K562 (cell line): ENCODE data around the gene ATL3. TPM values are rescaled to one million over a fixed set of nuclear protein-coding genes. Genes with fewer than 3 reads are reported as not detected.
A peak's percentile ranks its signal among the peaks of the same experiment; 100 is the strongest.

ENCODE experiments used
- CREM ChIP-seq: IDR thresholded peaks from 2 replicates; pipeline ENCODE4 v1.6.1; 2014; ENCODE audit warnings: antibody characterized with exemption, low read depth
- ELF2 ChIP-seq: fragments of 250-450 bp; sonication (Bioruptor Pico); IDR thresholded peaks from 2 replicates; pipeline ENCODE4 v1.5.0; 2021; ENCODE audit warnings: mild to moderate bottlenecking
- ETV5 ChIP-seq: sonication (generic); formaldehyde crosslinking; IDR thresholded peaks from 2 replicates; pipeline ENCODE4 v1.4.0; 2020; ENCODE audit warnings: low read depth, mild to moderate bottlenecking, missing genetic modification reagents
- GATAD2A ChIP-seq: fragments of 450-650 bp; IDR thresholded peaks from 2 replicates; pipeline ENCODE4 v1.6.1; 2017
- ILF3 ChIP-seq: fragments of 450-650 bp; IDR thresholded peaks from 2 replicates; pipeline ENCODE4 v1.6.1; 2018; ENCODE audit warnings: antibody characterized with exemption, mild to moderate bottlenecking, moderate library complexity, borderline replicate concordance
- KDM1A ChIP-seq, 2 experiments: fragments of 450-650 bp; IDR thresholded peaks; 2 replicates each; pipeline ENCODE4 v1.6.1; 2016; ENCODE audit warnings: mild to moderate bottlenecking in 2 of 2
- NBN ChIP-seq: fragments of 450-650 bp; IDR thresholded peaks from 2 replicates; pipeline ENCODE4 v1.6.1; 2016; ENCODE audit warnings: low read depth, mild to moderate bottlenecking
- PML ChIP-seq: IDR thresholded peaks from 2 replicates; pipeline ENCODE4 v1.6.1; 2012; ENCODE audit warnings: low read length, inconsistent platforms
- POLR2AphosphoS5 ChIP-seq: IDR thresholded peaks from 2 replicates; pipeline ENCODE4 v1.6.1; 2011; ENCODE audit warnings: mild to moderate bottlenecking, low read depth, low read length, moderate library complexity; ENCODE audit not compliant: control insufficient read depth, insufficient read depth
- RFX5 ChIP-seq: IDR thresholded peaks from 2 replicates; pipeline ENCODE4 v1.6.1; 2011; ENCODE audit warnings: low read depth, mild to moderate bottlenecking, improper control_type of control experiment, low read length
- RNF2 ChIP-seq: sonication (generic); IDR thresholded peaks from 2 replicates; pipeline ENCODE4 v1.6.1; 2016
- SUPT5H ChIP-seq: fragments of 450-650 bp; IDR thresholded peaks from 2 replicates; pipeline ENCODE4 v1.6.1; 2016
- TARDBP ChIP-seq: fragments of 450-650 bp; IDR thresholded peaks from 2 replicates; pipeline ENCODE4 v1.6.1; 2016
- TBL1XR1 ChIP-seq, 2 experiments: IDR thresholded peaks; 2 replicates each; pipeline ENCODE4 v1.6.1; 2012; ENCODE audit warnings: improper control_type of control experiment in 2 of 2, low read length in 2 of 2, mild to moderate bottlenecking in 1 of 2
- TOE1 ChIP-seq, 2 experiments: fragments of 450-650 bp in 1 of 2; sonication (generic) in 1 of 2; formaldehyde crosslinking in 1 of 2; IDR thresholded peaks; 2 replicates each; pipeline versions ENCODE4 v1.7.1 to v1.8.0; 2016 to 2022; ENCODE audit warnings: borderline replicate concordance in 2 of 2, mild to moderate bottlenecking in 2 of 2, antibody characterized with exemption in 1 of 2, inconsistent platforms in 1 of 2, low read depth in 1 of 2, missing genetic modification reagents in 1 of 2, moderate library complexity in 1 of 2
- TRIM28 ChIP-seq: fragments of 450-650 bp; IDR thresholded peaks from 2 replicates; pipeline ENCODE4 v1.6.1; 2017
- ZNF263 ChIP-seq: sonication (generic); formaldehyde crosslinking; IDR thresholded peaks from 2 replicates; pipeline ENCODE4 v1.8.0; 2022; ENCODE audit warnings: mild to moderate bottlenecking, missing genetic modification reagents, borderline replicate concordance
- ZNF316 ChIP-seq: fragments of 450-650 bp; IDR thresholded peaks from 2 replicates; pipeline ENCODE4 v1.6.1; 2016
- ZNF431 ChIP-seq: sonication (generic); formaldehyde crosslinking; IDR thresholded peaks from 2 replicates; pipeline ENCODE4 v1.8.0; 2022; ENCODE audit warnings: mild to moderate bottlenecking, missing genetic modification reagents
- ZNF57 ChIP-seq: fragments of 450-650 bp; formaldehyde crosslinking; IDR thresholded peaks from 2 replicates; pipeline ENCODE4 v1.4.0; 2020; ENCODE audit warnings: mild to moderate bottlenecking, moderate library complexity
- ZSCAN29 ChIP-seq: fragments of 450-650 bp; IDR thresholded peaks from 2 replicates; pipeline ENCODE4 v1.6.1; 2017
- polyA plus RNA-seq, 8 experiments: library from polyadenylated mRNA; depleted of rRNA in 4 of 8; stranded (reverse) in 5 of 8; unstranded in 3 of 8; fragments of >200 nt; fragmentation: Nextera tagmentation in 2 of 8; fragmentation: Illumina TruSeq in 1 of 8; extraction: Ambion mirVana in 2 of 8; extraction: Trizol in 1 of 8; gene quantifications; 2 replicates each; pipeline versions ENCODE4 v1.2.1 to v1.2.3, GENCODE V29; 2011 to 2014; ENCODE audit warnings: inconsistent platforms in 1 of 8, missing spikeins in 1 of 8
- total RNA-seq, 7 experiments: library from RNA; depleted of rRNA in 6 of 7; stranded (reverse); fragments of >200 nt in 6 of 7; fragmentation: Illumina TruSeq in 2 of 7; extraction: Trizol in 2 of 7; gene quantifications; 2 replicates each; pipeline versions ENCODE4 v1.2.1 to v1.2.3, GENCODE V29; 2011 to 2021; ENCODE audit warnings: low replicate concordance in 1 of 7
- TF ChIP-seq, protein P1 (sequence below): fragments of 250-450 bp; sonication (Bioruptor Pico); IDR thresholded peaks from 2 replicates; pipeline ENCODE4 v1.4.0; 2020; ENCODE audit warnings: mild to moderate bottlenecking, moderate library complexity
- TF ChIP-seq, protein P2 (sequence below): fragments of 250-450 bp; sonication (Bioruptor Pico); IDR thresholded peaks from 2 replicates; pipeline ENCODE4 v1.9.0; 2021; ENCODE audit warnings: mild to moderate bottlenecking, inconsistent platforms

The ATL3 gene
- total and polyA plus RNA-seq, 9 of the 15 experiments (the other 6 are each of a cell fraction or from before 2014, with no cell fraction given), result 18.2 to 39.8 (median 23.9) TPM

DNA sequence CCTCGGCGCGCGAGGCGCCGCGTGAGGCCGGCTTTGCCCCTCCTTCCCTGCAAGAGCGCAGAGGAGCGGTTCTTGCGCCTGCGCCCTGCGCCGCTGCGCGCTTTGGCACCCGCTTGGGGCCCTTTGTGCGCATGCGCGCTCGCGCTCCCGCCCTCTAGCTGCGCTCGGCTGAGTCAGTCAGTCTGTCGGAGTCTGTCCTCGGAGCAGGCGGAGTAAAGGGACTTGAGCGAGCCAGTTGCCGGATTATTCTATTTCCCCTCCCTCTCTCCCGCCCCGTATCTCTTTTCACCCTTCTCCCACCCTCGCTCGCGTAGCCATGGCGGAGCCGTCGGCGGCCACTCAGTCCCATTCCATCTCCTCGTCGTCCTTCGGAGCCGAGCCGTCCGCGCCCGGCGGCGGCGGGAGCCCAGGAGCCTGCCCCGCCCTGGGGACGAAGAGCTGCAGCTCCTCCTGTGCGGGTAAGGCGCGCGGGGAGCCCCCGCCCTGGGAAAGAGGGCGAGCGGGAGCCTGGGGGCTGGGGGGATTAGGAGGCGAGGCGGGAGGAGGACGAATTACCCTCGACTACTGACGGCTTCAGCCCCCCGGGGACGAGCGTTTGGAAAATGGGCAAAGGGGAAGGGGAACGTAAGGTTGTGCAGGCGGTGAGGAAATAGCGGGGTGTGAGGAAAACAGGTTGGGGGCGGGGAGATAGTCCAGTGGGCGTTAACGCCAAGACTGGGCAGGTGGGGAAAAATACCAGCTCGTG is 10.3 kb upstream of the ATL3 start, which contains the start of gene RTN3 (continued):
- peak; percentile 48; the same call in 1 of the 2 replicates for TF ChIP-seq TARDBP
- TF ChIP-seq RNF2, result peak; percentile 42; the same call in 1 of the 2 replicates
- peak; percentile 58 for TF ChIP-seq CREM
- no peak for TF ChIP-seq RFX5
- TF ChIP-seq, protein P1, sequence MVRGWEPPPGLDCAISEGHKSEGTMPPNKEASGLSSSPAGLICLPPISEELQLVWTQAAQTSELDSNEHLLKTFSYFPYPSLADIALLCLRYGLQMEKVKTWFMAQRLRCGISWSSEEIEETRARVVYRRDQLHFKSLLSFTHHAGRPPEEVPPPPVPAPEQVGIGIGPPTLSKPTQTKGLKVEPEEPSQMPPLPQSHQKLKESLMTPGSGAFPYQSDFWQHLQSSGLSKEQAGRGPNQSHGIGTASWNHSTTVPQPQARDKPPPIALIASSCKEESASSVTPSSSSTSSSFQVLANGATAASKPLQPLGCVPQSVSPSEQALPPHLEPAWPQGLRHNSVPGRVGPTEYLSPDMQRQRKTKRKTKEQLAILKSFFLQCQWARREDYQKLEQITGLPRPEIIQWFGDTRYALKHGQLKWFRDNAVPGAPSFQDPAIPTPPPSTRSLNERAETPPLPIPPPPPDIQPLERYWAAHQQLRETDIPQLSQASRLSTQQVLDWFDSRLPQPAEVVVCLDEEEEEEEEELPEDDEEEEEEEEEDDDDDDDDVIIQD, result no peak
- TF ChIP-seq, protein P2, sequence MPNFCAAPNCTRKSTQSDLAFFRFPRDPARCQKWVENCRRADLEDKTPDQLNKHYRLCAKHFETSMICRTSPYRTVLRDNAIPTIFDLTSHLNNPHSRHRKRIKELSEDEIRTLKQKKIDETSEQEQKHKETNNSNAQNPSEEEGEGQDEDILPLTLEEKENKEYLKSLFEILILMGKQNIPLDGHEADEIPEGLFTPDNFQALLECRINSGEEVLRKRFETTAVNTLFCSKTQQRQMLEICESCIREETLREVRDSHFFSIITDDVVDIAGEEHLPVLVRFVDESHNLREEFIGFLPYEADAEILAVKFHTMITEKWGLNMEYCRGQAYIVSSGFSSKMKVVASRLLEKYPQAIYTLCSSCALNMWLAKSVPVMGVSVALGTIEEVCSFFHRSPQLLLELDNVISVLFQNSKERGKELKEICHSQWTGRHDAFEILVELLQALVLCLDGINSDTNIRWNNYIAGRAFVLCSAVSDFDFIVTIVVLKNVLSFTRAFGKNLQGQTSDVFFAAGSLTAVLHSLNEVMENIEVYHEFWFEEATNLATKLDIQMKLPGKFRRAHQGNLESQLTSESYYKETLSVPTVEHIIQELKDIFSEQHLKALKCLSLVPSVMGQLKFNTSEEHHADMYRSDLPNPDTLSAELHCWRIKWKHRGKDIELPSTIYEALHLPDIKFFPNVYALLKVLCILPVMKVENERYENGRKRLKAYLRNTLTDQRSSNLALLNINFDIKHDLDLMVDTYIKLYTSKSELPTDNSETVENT (CRISPR knock-in tag), result peak; percentile 52; the same call in 1 of the 2 replicates
- TF ChIP-seq ZNF57 (CRISPR knock-in tag), result no peak
- TF ChIP-seq SUPT5H, result peak; percentile 99
- TF ChIP-seq ZNF431, result no peak
- TF ChIP-seq TOE1 (IDR thresholded peaks at IDR 0.05; ENCODE audit: borderline replicate concordance), result peak; percentile 74; the same call in 1 of the 2 replicates
- peak; percentile 86; the same call in 1 of the 2 replicates for TF ChIP-seq TOE1 (CRISPR knock-in tag; IDR thresholded peaks at IDR 0.05; ENCODE audit: borderline replicate concordance, low read depth)
- TF ChIP-seq ZSCAN29, result 0 out of 2 replicates have a peak, but pooled peaks have one; percentile 68
- 0 out of 2 replicates have a peak, but pooled peaks have one; percentile 36 for TF ChIP-seq ZNF263
- TF ChIP-seq ZNF316, result peak; percentile 6; the same call in 1 of the 2 replicates
- TF ChIP-seq ETV5, result peak; percentile 71; the same call in 1 of the 2 replicates
- TF ChIP-seq PML, result peak; percentile 90
- TF ChIP-seq KDM1A (IDR thresholded peaks at IDR 0.05), result 0 out of 4 replicates have a peak, but pooled peaks of 1 of the 2 experiments have one; percentile 15
- peak; percentile 93 for TF ChIP-seq POLR2AphosphoS5
- TF ChIP-seq NBN, result peak; percentile 38
- peak; percentile 68; the same call in 1 of the 2 replicates for TF ChIP-seq GATAD2A
- TF ChIP-seq ILF3, result no peak
- peak; percentile 19; the same call in 1 of the 2 replicates for TF ChIP-seq TRIM28
- 0 out of 2 replicates have a peak, but pooled peaks have one; percentile 14 for TF ChIP-seq ELF2 (CRISPR knock-in tag)
- no peak for TF ChIP-seq TBL1XR1 (IDR thresholded peaks at IDR 0.05; ENCODE audit: low read length in 2 of 2)
